Heart right ventricle (tissue), 16 donors: ENCODE results near the gene RNF133. TPM values are rescaled to one million over a fixed set of nuclear protein-coding genes. Genes with fewer than 3 reads are reported as not detected.
"Not testable (repeated sequence)": the region's sequence is repeated elsewhere in the genome, so short reads cannot be mapped to it uniquely, and the experiment has no call there.

Experiments used
- ATAC-seq, 8 donors: fragments of 200-7000 bp; cut with Tn5 transposase; one replicate each; pipeline ENCODE4 v1.9.1; 2020; ENCODE audit warnings: mild to moderate bottlenecking in 8 of 8, moderate library complexity in 8 of 8, moderate number of reproducible peaks in 1 of 8
- DNase-seq, 2 donors: peaks; one replicate each; pipeline ENCODE4 v3.0.0-alpha.2; 2020
- H3K27ac ChIP-seq, 10 donors: fragments of 200-600 bp; sonication (generic) in 2 of 10; one replicate each; pipeline versions ENCODE4 v1.5.0 to v1.8.0; 2020 to 2022; ENCODE audit warnings: mild to moderate bottlenecking in 3 of 10
- H3K27me3 ChIP-seq, 7 donors: fragments of 200-600 bp; one replicate each; pipeline ENCODE4 v1.8.0; 2021 to 2022; ENCODE audit warnings: mild to moderate bottlenecking in 2 of 7
- H3K36me3 ChIP-seq, 9 donors: fragments of 200-600 bp; sonication (generic) in 1 of 9; one replicate each; pipeline versions ENCODE4 v1.5.0 to v1.8.0; 2020 to 2022; ENCODE audit warnings: mild to moderate bottlenecking in 2 of 9
- H3K4me1 ChIP-seq, 9 donors: fragments of 200-600 bp; sonication (generic) in 1 of 9; one replicate each; pipeline versions ENCODE4 v1.5.0 to v1.8.0; 2020 to 2022; ENCODE audit warnings: mild to moderate bottlenecking in 4 of 9
- H3K4me3 ChIP-seq, 10 donors: fragments of 200-600 bp; sonication (generic) in 2 of 10; one replicate each; pipeline versions ENCODE4 v1.5.0 to v1.8.0; 2020 to 2022; ENCODE audit warnings: mild to moderate bottlenecking in 7 of 10, moderate library complexity in 2 of 10
- H3K9me3 ChIP-seq, 11 donors: fragments of 200-600 bp in 10 of 11; sonication (generic) in 2 of 11; one replicate each; pipeline versions ENCODE4 v1.5.0 to v1.8.0; 2013 to 2022; ENCODE audit warnings: mild to moderate bottlenecking in 2 of 11, control low read depth in 1 of 11, moderate library complexity in 1 of 11
- CTCF ChIP-seq, 9 donors: fragments of 200-600 bp; sonication (generic) in 2 of 9; IDR thresholded peaks; one replicate each; pipeline versions ENCODE4 v1.5.0 to v1.8.0; 2021 to 2022; ENCODE audit warnings: antibody characterized with exemption in 9 of 9, mild to moderate bottlenecking in 5 of 9, moderate library complexity in 1 of 9
- WGBS, 2 donors: extraction: QIAGEN DNeasy Blood & Tissue Kit; methylation state at CpG; one replicate each; pipeline ENCODE4 v1.1.7; 2013; ENCODE audit warnings: inconsistent platforms in 1 of 2; 5-methylcytosine and 5-hydroxymethylcytosine counted together
- intact Hi-C, 10 donors: fragments of 100-400 bp; cut with DNase I; formaldehyde crosslinking; loops; one replicate each; pipeline versions ENCODE4 v1.11.1 to v1.14.2; 2022
- polyA plus RNA-seq, 2 donors: library from polyadenylated mRNA; stranded (reverse); fragments of 200-250 nt; gene quantifications; one replicate each; pipeline ENCODE4 v1.2.3, GENCODE V29; 2013
- total RNA-seq, 10 donors: library from RNA; stranded (reverse); fragmentation: NEBNext Ultra II Directional in 3 of 10; extraction: Animal tissue kit (Norgen Biotek cat#: 25700) in 3 of 10; gene quantifications; one replicate each; pipeline versions ENCODE4 v1.2.1 to v1.2.4, GENCODE V29; 2021 to 2023
- donor health status: Arrhythmogenic right ventricular cardiomyopathy.
- donor health status: ischemic (EF 13 %, LVEDD 7.1; RV severe dilation, severe dysfunction).
- donor health status: healthy with polysubstance abuse.
- donor health status: DM: no; HTN: yes; CAD: no.
- donor health status: DM: no; HTN: no; CAD: no.
- donor health status: ischemic (EF 25% LVEDD 6.9; RV normal size, moderate dysfunction).
- donor health status: ischemic (EF 25% LVEDD 5.7; RV mildly dilated, moderate dysfunction).
- donor health status: healthy.
- donor health status: DM: yes; HTN: yes; CAD: no.
- donor health status: Ischemic cardiomyopathy.
- donor health status: ischemic (EF 35%, LVEDD 5.7; RV mildly dilated, moderate dysfunction).
- donor health status: nonischemic (EF 11% LVEDD 7.7; RV severe dilation, severe dysfunction).
- donor health status: DM: yes; HTN: yes; CAD: no.
- donor health status: PGD.
- donor health status: ischemic (EF 29% LVEDD 5.4; RV normal size, mild dysfunction).
- donor health status: nonischemic (EF 23%, LVEDD 6.1; RV moderate dilation, normal function).

The RNF133 gene
- total and polyA plus RNA-seq, 12 donors: 0.20 to 0.33 (median 0.21) TPM; not detected in 7

- intact Hi-C loops: no loop called here
- Histone ChIP-seq H3K27ac (no peak overlapping the region), H3K36me3 (no peaks in the 10 kb centered on the region), H3K27me3 (no peaks in the 10 kb centered on the region), H3K4me1 (peaks cover 0 to 4% (median 0%) of the 10 kb centered on the region in 9 donors), H3K9me3 (no peaks in the 10 kb centered on the region), H3K4me3 (no peak overlapping the region)
- DNase-seq (no peak), ATAC-seq (no peak)
- TF ChIP-seq CTCF (IDR thresholded peaks at IDR 0.05): no peak
- 87 to 89% methylated on average over 2 of the region's 2 CpGs for WGBS, 2 donors
Measured at GRCh38 chr7:122684504-122684903, 14.4 kb downstream of the RNF133 start.

GRCh38 chr7:122682815-122683550 lies 15.9 kb downstream of the RNF133 start:
- H3K27ac ChIP-seq: no peak overlapping the region
- DNase-seq (no peak), ATAC-seq (peak in 2 of 8 donors; percentile 59 to 70)

GRCh38 chr7:122681186-122681585 lies 17.7 kb downstream of the RNF133 start:
- H3K9me3 ChIP-seq, H3K4me3 ChIP-seq, H3K4me1 ChIP-seq, H3K36me3 ChIP-seq, ATAC-seq, intact Hi-C loops, H3K27me3 ChIP-seq, DNase-seq, H3K27ac ChIP-seq: not testable (repeated sequence)
- WGBS, 2 donors: 93 to 98% methylated on average over 16 of the region's 16 CpGs

More at GRCh38 chr7:122682815-122683550, 15.9 kb downstream of the RNF133 start:
- WGBS, 2 donors: 59 to 64% methylated on average over 8 of the region's 8 CpGs
- Histone ChIP-seq H3K36me3 (no peaks in the 10 kb centered on the region), H3K4me3 (no peak overlapping the region), H3K27me3 (no peaks in the 10 kb centered on the region), H3K9me3 (no peaks in the 10 kb centered on the region), H3K4me1 (peaks cover 0 to 4% (median 0%) of the 10 kb centered on the region in 9 donors)
- no peak for TF ChIP-seq CTCF (IDR thresholded peaks at IDR 0.05)
- intact Hi-C loops: no loop called here

- no peak for TF ChIP-seq CTCF (IDR thresholded peaks at IDR 0.05)
- DNase-seq (no peak), ATAC-seq (no peak)
- no peak overlapping the region for H3K27ac ChIP-seq
- peaks cover 0 to 7% (median 0%) of the 10 kb centered on the region in 9 donors for H3K4me1 ChIP-seq
- H3K4me3 ChIP-seq: no peak overlapping the region
- H3K9me3 ChIP-seq: no peaks in the 10 kb centered on the region
- H3K27me3 ChIP-seq: no peaks in the 10 kb centered on the region
- H3K36me3 ChIP-seq: no peaks in the 10 kb centered on the region
- intact Hi-C loops: no loop called here
- 80 to 81% methylated on average over 1 of the region's 1 CpG for WGBS, 2 donors
Measured at GRCh38 chr7:122679813-122680212, 19.1 kb downstream of the RNF133 start.

GRCh38 chr7:122679269-122679709 lies 19.6 kb downstream of the RNF133 start:
- H3K27me3 ChIP-seq, DNase-seq, H3K27ac ChIP-seq, ATAC-seq, intact Hi-C loops, H3K9me3 ChIP-seq, H3K4me3 ChIP-seq, H3K4me1 ChIP-seq, H3K36me3 ChIP-seq: not testable (repeated sequence)
- WGBS, 2 donors: 70 to 73% methylated on average over 9 of the region's 9 CpGs
